Kidney epithelial cell (primary cell): Measurements from ENCODE around the gene PLCB1. TPM values are rescaled to one million over a fixed set of nuclear protein-coding genes. Genes with fewer than 3 reads are reported as not detected.

ENCODE experiments used
- DNase-seq: peaks from one replicate; pipeline ENCODE4 v3.0.0-alpha.2; 2010; ENCODE audit warnings: low read depth
- H3K27me3 ChIP-seq: 2 replicates; pipeline ENCODE4 v1.6.0; 2011; ENCODE audit warnings: low read length; ENCODE audit not compliant: control insufficient read depth, insufficient read depth
- H3K36me3 ChIP-seq: 2 replicates; pipeline ENCODE4 v1.5.1; 2011; ENCODE audit warnings: low read length; ENCODE audit not compliant: control insufficient read depth, insufficient read depth
- H3K4me3 ChIP-seq: 2 replicates; pipeline ENCODE4 v1.5.1; 2011; ENCODE audit warnings: low read depth, mild to moderate bottlenecking, control low read depth, low read length
- CTCF ChIP-seq: IDR thresholded peaks from 2 replicates; pipeline ENCODE4 v1.5.1; 2011; ENCODE audit warnings: mild to moderate bottlenecking, moderate library complexity, low read length, control low read depth, inconsistent platforms; ENCODE audit not compliant: insufficient read depth, poor library complexity, severe bottlenecking
- total RNA-seq: library from RNA; depleted of rRNA; stranded (reverse); fragments of >200 nt; gene quantifications from 2 replicates; pipeline ENCODE4 v1.2.3, GENCODE V29; 2015

Gene PLCB1
- total RNA-seq, 1 donor from 2014 or later, result 5.1 TPM

- no peak overlapping the region for H3K4me3 ChIP-seq
- H3K36me3 ChIP-seq, result no peaks in the 10 kb centered on the region
- DNase-seq, result no peak
- no peak for TF ChIP-seq CTCF
- H3K27me3 ChIP-seq, result no peaks in the 10 kb centered on the region
Measured at GRCh38 chr20:8880085-8880853, 748.2 kb downstream of the PLCB1 start.

- no peak overlapping the region for H3K4me3 ChIP-seq
- no peak for DNase-seq
- H3K36me3 ChIP-seq, result no peaks in the 10 kb centered on the region
- no peak for TF ChIP-seq CTCF
- no peaks in the 10 kb centered on the region for H3K27me3 ChIP-seq
Measured at GRCh38 chr20:8891039-8891438, 759.0 kb downstream of the PLCB1 start.

DNA sequence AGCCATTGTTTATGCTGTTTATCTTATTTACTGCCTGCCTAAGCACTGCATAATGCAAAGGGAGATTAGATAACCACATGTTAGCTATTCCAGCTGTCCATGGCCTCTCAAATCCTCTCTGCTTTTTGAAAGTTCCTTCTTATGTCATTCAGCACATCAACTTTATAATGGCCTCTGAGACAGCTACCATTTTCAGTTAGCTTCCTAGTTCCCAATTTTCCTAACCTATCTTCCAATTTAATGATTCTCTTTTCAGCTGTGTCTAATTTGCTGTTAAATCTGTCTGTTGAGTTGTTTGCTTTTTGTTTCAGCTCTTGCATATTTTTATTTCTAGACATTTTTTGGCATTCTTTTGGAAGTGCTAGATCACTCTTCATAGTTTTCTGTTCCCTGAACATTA is 763.4 kb downstream of the PLCB1 start:
- no peaks in the 10 kb centered on the region for H3K27me3 ChIP-seq
- no peak for TF ChIP-seq CTCF
- no peak overlapping the region for H3K4me3 ChIP-seq
- H3K36me3 ChIP-seq, result no peaks in the 10 kb centered on the region
- DNase-seq, result no peak

DNA sequence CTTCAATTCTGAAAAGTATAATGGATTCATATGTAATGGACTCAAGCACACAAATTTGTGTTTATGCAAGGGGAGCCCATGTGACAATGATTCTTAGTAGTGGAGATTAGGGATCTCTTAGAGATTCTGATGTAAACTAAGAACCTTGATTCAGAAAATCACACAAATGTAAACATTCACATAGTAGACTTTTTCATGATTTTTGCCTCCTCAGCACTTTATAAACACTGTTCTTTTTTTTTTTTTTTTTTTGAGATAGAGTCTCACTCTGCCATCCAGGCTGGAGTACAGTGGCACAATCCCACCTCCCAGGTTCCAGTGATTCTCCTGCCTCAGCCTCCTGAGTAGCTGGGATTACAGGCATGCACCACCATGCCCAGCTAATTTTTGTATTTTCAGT is 766.8 kb downstream of the PLCB1 start:
- DNase-seq, result no peak
- Histone ChIP-seq H3K36me3 (no peaks in the 10 kb centered on the region), H3K27me3 (no peaks in the 10 kb centered on the region), H3K4me3 (no peak overlapping the region)
- TF ChIP-seq CTCF, result no peak

GRCh38 chr20:8901237-8902025 is 769.4 kb downstream of the PLCB1 start:
- Histone ChIP-seq H3K4me3 (no peak overlapping the region), H3K27me3 (no peaks in the 10 kb centered on the region), H3K36me3 (no peaks in the 10 kb centered on the region)
- no peak for DNase-seq
- TF ChIP-seq CTCF, result no peak
